Astrocyte (in vitro differentiated cells and primary cell): ENCODE results near the gene MPND. TPM values are rescaled to one million over a fixed set of nuclear protein-coding genes. Genes with fewer than 3 reads are reported as not detected.
A peak's percentile ranks its signal among the peaks of the same experiment; 100 is the strongest.

Experiments
- DNase-seq: peaks from one replicate; pipeline ENCODE4 v3.0.0-alpha.2; 2010; ENCODE audit warnings: low read depth
- FAIRE-seq: peaks from 2 replicates; lab custom pipeline; 2011; peaks lifted over from hg19 to GRCh38; lab: Jason Lieb, UNC
- H2AFZ ChIP-seq: 2 replicates; pipeline ENCODE4 v1.6.0; 2012; ENCODE audit warnings: low read depth, low read length, inconsistent platforms
- H3K27ac ChIP-seq: 2 replicates; pipeline ENCODE4 v1.5.1; 2011; ENCODE audit warnings: low read depth, low read length, inconsistent platforms
- H3K27me3 ChIP-seq: 2 replicates; pipeline ENCODE4 v1.6.0; 2011; ENCODE audit warnings: low read length, inconsistent platforms; ENCODE audit not compliant: insufficient read depth
- H3K36me3 ChIP-seq: 2 replicates; pipeline ENCODE4 v1.5.1; 2011; ENCODE audit warnings: low read length, inconsistent platforms; ENCODE audit not compliant: insufficient read depth
- H3K4me1 ChIP-seq: 2 replicates; pipeline ENCODE4 v1.5.1; 2011; ENCODE audit warnings: low read length, inconsistent platforms; ENCODE audit not compliant: insufficient read depth
- H3K4me2 ChIP-seq: 2 replicates; pipeline ENCODE4 v1.6.0; 2012; ENCODE audit warnings: low read length, inconsistent platforms
- H3K4me3 ChIP-seq: 2 replicates; pipeline ENCODE4 v1.5.1; 2011; ENCODE audit warnings: low read depth, mild to moderate bottlenecking, low read length, inconsistent platforms; ENCODE audit not compliant: insufficient read depth
- H3K79me2 ChIP-seq: 2 replicates; pipeline ENCODE4 v1.6.0; 2012; ENCODE audit warnings: mild to moderate bottlenecking, low read length, inconsistent platforms; ENCODE audit not compliant: insufficient read depth
- H3K9ac ChIP-seq: 2 replicates; pipeline ENCODE4 v1.6.0; 2012; ENCODE audit warnings: mild to moderate bottlenecking, low read length, inconsistent platforms
- H3K9me3 ChIP-seq: 2 replicates; pipeline ENCODE4 v1.5.1; 2012; ENCODE audit warnings: low read depth, mild to moderate bottlenecking, low read length, inconsistent platforms; ENCODE audit not compliant: insufficient read depth
- H4K20me1 ChIP-seq: 2 replicates; pipeline ENCODE4 v1.6.0; 2012; ENCODE audit warnings: low read length, inconsistent platforms; ENCODE audit not compliant: insufficient read depth
- H3K27ac Mint-ChIP-seq: one replicate; pipeline ENCODE4 v1.8.0; 2021; ENCODE audit warnings: mild to moderate bottlenecking, mixed read lengths; ENCODE audit not compliant: unreplicated experiment
- H3K27me3 Mint-ChIP-seq: one replicate; pipeline ENCODE4 v1.8.0; 2021; ENCODE audit warnings: low read depth, mixed read lengths; ENCODE audit not compliant: unreplicated experiment
- H3K36me3 Mint-ChIP-seq: one replicate; pipeline ENCODE4 v1.8.0; 2021; ENCODE audit warnings: low read depth, mixed read lengths; ENCODE audit not compliant: unreplicated experiment
- H3K4me1 Mint-ChIP-seq: one replicate; pipeline ENCODE4 v1.8.0; 2021; ENCODE audit warnings: low read depth, mixed read lengths; ENCODE audit not compliant: unreplicated experiment
- H3K4me3 Mint-ChIP-seq: one replicate; pipeline ENCODE4 v1.8.0; 2021; ENCODE audit warnings: mild to moderate bottlenecking, moderate library complexity, mixed read lengths; ENCODE audit not compliant: unreplicated experiment
- H3K9me3 Mint-ChIP-seq: one replicate; pipeline ENCODE4 v1.8.0; 2021; ENCODE audit warnings: mild to moderate bottlenecking, mixed read lengths; ENCODE audit not compliant: unreplicated experiment
- EZH2 ChIP-seq: IDR thresholded peaks from 2 replicates; pipeline ENCODE4 v1.6.1; 2012; ENCODE audit warnings: mild to moderate bottlenecking, low read length, inconsistent platforms; ENCODE audit not compliant: insufficient read depth
- total RNA-seq: library from RNA; stranded (reverse); gene quantifications from 2 replicates; pipeline ENCODE4 v1.2.1, GENCODE V29; 2021
- TF ChIP-seq, protein P1 (sequence below): IDR thresholded peaks from 2 replicates; pipeline ENCODE4 v1.5.1; 2011; ENCODE audit warnings: low read depth, mild to moderate bottlenecking, inconsistent platforms, low read length, moderate library complexity; ENCODE audit not compliant: insufficient read depth

Gene MPND
- total RNA-seq, 1 donor from 2014 or later, result 14.7 TPM

DNA sequence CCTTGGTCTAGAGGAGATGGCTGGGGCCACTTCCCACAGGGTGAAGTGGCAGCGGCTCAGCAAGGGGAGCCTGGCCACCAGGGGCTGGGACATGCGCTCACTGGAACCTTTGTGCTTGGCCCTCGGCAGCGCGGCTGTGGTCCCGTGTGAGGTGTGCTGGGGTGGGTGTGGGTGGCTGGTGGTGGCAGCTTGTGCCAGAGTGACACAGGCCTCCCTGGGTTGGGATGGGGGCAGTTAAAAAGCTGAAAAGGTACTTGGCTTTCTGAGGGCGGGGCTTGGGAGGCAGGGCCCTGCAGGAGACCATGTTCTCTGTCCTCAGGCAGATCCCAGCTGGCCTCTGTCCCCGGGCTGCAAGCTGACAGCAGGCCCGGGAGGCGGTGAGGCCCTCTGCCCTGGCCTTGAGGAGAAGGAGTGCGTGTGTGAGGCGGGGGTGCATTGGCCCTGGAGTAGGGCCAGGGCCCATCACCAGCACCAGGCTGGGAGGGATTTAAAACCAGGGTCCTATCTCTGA lies 17.3 kb downstream of the MPND start:
- Mint-ChIP-seq H3K36me3 (no peaks in the 10 kb centered on the region), H3K27ac (peak overlapping the region; percentile 62), H3K9me3 (no peaks in the 10 kb centered on the region), H3K27me3 (no peaks in the 10 kb centered on the region), H3K4me1 (no peaks in the 10 kb centered on the region), H3K4me3 (no peak overlapping the region)
- TF ChIP-seq EZH2, result no peak
- TF ChIP-seq, protein P1, sequence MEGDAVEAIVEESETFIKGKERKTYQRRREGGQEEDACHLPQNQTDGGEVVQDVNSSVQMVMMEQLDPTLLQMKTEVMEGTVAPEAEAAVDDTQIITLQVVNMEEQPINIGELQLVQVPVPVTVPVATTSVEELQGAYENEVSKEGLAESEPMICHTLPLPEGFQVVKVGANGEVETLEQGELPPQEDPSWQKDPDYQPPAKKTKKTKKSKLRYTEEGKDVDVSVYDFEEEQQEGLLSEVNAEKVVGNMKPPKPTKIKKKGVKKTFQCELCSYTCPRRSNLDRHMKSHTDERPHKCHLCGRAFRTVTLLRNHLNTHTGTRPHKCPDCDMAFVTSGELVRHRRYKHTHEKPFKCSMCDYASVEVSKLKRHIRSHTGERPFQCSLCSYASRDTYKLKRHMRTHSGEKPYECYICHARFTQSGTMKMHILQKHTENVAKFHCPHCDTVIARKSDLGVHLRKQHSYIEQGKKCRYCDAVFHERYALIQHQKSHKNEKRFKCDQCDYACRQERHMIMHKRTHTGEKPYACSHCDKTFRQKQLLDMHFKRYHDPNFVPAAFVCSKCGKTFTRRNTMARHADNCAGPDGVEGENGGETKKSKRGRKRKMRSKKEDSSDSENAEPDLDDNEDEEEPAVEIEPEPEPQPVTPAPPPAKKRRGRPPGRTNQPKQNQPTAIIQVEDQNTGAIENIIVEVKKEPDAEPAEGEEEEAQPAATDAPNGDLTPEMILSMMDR, result no peak
- Histone ChIP-seq H3K4me2 (no peak overlapping the region), H3K27ac (no peak overlapping the region), H4K20me1 (peaks cover 36% of the 10 kb centered on the region), H3K9me3 (no peaks in the 10 kb centered on the region), H3K9ac (no peak overlapping the region), H3K27me3 (no peaks in the 10 kb centered on the region), H3K4me3 (no peak overlapping the region), H2AFZ (no peak overlapping the region), H3K36me3 (peaks cover 6% of the 10 kb centered on the region), H3K79me2 (peaks cover 3% of the 10 kb centered on the region), H3K4me1 (no peaks in the 10 kb centered on the region)
- no peak for DNase-seq
- FAIRE-seq, result no peak

DNA sequence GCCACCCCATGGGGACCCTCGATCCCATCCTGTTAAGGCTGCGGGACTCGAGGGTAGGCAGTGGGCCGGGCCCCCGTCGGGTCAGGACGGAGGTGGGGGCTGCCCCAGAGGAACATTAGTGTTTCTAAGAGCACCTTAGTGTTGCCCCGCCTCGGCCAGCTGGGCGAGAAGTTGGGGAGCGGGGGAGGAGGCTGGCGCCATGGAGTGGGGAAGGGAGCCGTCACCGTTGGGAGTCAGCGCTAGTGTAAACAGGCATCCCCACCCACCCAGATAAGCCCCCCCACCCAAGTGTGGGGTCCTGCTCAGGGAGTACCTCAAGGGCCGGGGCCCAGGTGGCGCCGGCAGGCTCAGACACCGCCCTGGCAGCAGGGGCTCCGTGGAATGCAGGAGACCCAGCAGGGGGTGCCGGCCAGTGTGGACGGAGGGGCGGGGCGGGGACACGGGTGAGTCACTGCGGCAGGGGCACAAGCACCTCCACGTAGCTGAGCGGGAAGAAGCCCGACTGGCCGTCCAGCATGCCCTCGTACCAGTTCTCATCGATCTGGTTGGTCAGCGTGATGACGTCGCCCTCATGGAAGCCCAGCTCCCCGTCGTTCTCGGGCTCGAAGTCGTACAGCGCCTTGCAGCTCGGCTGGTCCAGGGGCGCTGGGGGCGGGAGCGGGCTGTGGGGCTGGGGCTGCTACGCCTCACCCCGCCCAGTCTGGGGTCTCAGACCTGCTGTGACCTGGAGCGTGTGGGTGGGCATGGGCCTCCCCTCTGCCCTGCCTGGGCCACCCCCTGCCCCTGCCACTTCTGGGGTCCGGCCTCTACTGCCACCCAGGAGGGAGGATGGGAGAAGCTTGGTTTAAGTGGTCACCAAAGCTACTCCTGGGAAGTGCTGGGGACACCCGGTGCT lies 18.0 kb downstream of the MPND start:
- H3K9ac ChIP-seq, result no peak overlapping the region
- H3K4me1 ChIP-seq, result no peaks in the 10 kb centered on the region
- Mint-ChIP-seq H3K4me1 (no peaks in the 10 kb centered on the region), H3K4me3 (no peak overlapping the region), H3K27me3 (no peaks in the 10 kb centered on the region), H3K9me3 (no peaks in the 10 kb centered on the region), H3K36me3 (peaks cover under 1% of the 10 kb centered on the region), H3K27ac (no peak overlapping the region)
- no peak for FAIRE-seq
- H4K20me1 ChIP-seq, result peaks cover 41% of the 10 kb centered on the region
- no peak overlapping the region for H3K4me2 ChIP-seq
- no peak for DNase-seq
- H3K4me3 ChIP-seq, result no peak overlapping the region
- H3K36me3 ChIP-seq, result peaks cover 6% of the 10 kb centered on the region
- no peaks in the 10 kb centered on the region for H3K9me3 ChIP-seq
- no peak overlapping the region for H3K27ac ChIP-seq
- no peaks in the 10 kb centered on the region for H3K27me3 ChIP-seq
- H2AFZ ChIP-seq, result no peak overlapping the region
- TF ChIP-seq EZH2, result no peak
- TF ChIP-seq, protein P1, result no peak
- H3K79me2 ChIP-seq, result peaks cover 8% of the 10 kb centered on the region
